Kidney epithelial cell (primary cell): ENCODE results near the gene AAR2. TPM values are rescaled to one million over a fixed set of nuclear protein-coding genes. Genes with fewer than 3 reads are reported as not detected.

Source experiments
- DNase-seq: peaks from one replicate; pipeline ENCODE4 v3.0.0-alpha.2; 2010; ENCODE audit warnings: low read depth
- H3K27me3 ChIP-seq: 2 replicates; pipeline ENCODE4 v1.6.0; 2011; ENCODE audit warnings: low read length; ENCODE audit not compliant: control insufficient read depth, insufficient read depth
- H3K36me3 ChIP-seq: 2 replicates; pipeline ENCODE4 v1.5.1; 2011; ENCODE audit warnings: low read length; ENCODE audit not compliant: control insufficient read depth, insufficient read depth
- H3K4me3 ChIP-seq: 2 replicates; pipeline ENCODE4 v1.5.1; 2011; ENCODE audit warnings: low read depth, mild to moderate bottlenecking, control low read depth, low read length
- total RNA-seq: library from RNA; depleted of rRNA; stranded (reverse); fragments of >200 nt; gene quantifications from 2 replicates; pipeline ENCODE4 v1.2.3, GENCODE V29; 2015
- TF ChIP-seq, protein P1 (sequence below): IDR thresholded peaks from 2 replicates; pipeline ENCODE4 v1.5.1; 2011; ENCODE audit warnings: mild to moderate bottlenecking, moderate library complexity, low read length, control low read depth, inconsistent platforms; ENCODE audit not compliant: insufficient read depth, poor library complexity, severe bottlenecking

Gene AAR2
- total RNA-seq, 1 donor from 2014 or later, result 30.1 TPM

DNA sequence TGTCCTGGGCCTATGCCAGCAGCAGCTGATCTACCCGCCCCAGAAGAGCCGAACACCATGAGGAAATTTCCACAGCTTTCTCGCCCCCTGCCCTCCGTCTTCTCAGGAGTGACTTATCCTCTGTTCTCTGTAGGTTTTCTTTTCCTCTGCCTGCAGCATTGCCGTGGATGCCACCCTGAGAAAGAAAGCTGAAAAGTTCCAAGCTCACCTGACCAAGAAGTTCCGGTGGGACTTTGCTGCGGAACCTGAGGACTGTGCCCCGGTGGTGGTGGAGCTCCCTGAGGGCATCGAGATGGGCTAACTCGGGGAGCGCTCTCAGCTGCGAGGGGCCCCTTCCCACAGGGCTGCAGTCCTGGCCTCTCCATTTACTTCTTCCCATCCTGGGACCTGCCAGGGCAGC, 19.2 kb downstream of the AAR2 start:
- H3K36me3 ChIP-seq, result peaks cover 2% of the 10 kb centered on the region
- TF ChIP-seq, protein P1, sequence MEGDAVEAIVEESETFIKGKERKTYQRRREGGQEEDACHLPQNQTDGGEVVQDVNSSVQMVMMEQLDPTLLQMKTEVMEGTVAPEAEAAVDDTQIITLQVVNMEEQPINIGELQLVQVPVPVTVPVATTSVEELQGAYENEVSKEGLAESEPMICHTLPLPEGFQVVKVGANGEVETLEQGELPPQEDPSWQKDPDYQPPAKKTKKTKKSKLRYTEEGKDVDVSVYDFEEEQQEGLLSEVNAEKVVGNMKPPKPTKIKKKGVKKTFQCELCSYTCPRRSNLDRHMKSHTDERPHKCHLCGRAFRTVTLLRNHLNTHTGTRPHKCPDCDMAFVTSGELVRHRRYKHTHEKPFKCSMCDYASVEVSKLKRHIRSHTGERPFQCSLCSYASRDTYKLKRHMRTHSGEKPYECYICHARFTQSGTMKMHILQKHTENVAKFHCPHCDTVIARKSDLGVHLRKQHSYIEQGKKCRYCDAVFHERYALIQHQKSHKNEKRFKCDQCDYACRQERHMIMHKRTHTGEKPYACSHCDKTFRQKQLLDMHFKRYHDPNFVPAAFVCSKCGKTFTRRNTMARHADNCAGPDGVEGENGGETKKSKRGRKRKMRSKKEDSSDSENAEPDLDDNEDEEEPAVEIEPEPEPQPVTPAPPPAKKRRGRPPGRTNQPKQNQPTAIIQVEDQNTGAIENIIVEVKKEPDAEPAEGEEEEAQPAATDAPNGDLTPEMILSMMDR, result no peak
- H3K27me3 ChIP-seq, result no peaks in the 10 kb centered on the region
- DNase-seq, result no peak
- H3K4me3 ChIP-seq, result no peak overlapping the region

DNA sequence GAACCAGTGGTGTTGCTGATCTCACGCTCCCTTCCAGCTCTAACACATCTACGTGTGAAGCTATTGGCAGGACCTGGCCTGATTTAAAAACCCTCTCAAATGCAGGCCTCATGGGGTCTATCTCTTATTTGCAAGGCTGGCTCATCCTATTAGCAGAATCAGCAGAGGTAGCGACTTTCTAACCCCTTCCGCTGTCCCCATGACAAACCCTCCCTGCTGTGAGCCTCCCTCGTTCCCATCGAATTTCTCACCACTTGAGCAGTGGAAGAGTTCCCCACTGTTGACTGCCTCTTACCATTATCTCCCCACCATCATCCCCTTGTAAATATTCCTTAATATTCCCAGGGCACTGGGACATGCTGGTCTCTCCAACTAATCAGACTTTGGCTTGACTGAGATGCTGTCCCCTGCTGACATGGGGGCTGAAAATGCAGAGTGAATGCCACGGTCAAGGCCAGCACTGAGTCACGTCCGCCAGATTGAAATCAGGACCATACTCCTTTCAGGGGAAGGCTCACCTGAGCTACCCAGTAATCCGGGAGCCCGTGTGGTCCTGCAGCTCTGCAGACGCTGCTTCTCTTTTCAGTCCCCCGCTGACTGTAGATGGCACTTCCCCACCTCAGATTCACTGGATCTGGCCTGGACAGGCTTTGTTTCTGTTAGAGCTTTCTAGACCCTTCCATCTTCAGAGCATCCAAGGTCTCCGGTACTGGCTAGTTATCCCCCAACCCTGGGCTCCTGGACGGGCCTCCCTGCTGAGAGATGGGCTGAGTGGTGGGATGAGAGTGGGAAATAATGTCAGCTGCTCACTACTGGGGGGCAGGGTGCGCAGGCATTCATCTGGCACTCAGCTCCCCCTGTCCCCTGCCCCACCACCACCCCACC, 23.1 kb downstream of the AAR2 start:
- Histone ChIP-seq H3K36me3 (peaks cover 1% of the 10 kb centered on the region), H3K27me3 (no peaks in the 10 kb centered on the region), H3K4me3 (no peak overlapping the region)
- DNase-seq, result no peak
- TF ChIP-seq, protein P1, result no peak

DNA sequence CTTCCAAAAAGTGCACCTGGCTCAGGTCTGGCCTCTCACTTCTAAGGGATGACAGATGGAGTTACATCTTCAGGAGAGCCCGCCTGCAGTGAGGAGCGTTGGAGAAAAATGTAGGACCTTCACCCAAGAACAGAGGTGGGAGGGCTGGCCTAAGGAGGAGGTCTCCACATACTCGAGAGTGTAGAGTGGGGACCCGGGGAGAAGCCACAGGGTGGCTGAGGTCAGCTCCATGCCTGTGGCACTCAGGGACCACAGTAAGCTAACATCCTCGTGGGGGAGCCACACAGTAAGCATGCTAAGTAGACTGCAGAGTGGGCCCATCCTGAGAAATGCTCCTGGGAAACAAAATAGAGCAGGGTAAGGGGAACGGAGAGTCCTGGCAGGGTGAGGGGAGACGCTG, 24.0 kb downstream of the AAR2 start:
- H3K27me3 ChIP-seq, result no peaks in the 10 kb centered on the region
- peaks cover 1% of the 10 kb centered on the region for H3K36me3 ChIP-seq
- no peak for DNase-seq
- TF ChIP-seq, protein P1, result no peak
- H3K4me3 ChIP-seq, result no peak overlapping the region

DNA sequence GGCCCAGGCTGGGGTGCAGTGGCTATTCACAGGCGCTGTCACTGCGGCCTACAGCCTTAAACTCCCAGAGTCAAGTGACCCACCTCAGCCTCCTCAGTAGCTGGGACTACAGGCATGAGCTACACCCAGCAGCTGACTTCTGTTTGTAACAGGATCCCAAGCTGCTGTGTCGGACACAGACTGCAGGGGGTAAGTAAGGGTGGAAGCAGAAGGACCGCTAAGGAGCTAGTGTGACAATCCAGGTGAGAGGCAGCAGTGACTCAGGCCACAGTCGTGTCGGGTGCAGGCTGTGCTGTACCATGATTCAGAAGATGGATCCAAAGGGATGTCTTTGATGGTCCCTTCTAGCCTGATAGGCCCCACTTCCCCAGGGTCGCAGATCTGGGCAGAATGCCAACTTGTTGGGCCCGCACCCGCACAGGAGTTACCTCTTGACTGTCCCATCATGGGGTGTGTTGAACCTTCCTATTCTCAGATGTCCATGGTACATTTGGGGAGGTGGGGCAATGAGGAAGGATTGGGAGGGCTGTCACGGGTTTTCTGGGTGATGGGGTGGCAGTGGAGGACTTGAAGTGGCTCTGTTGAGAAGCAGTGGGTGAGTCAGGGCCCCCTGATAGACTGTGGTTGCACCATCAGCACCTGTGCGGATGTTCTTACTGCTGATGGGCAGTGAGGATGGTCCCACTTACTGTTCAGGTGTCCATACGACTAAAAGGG, 25.3 kb downstream of the AAR2 start:
- TF ChIP-seq, protein P1, result no peak
- no peaks in the 10 kb centered on the region for H3K27me3 ChIP-seq
- no peak for DNase-seq
- no peaks in the 10 kb centered on the region for H3K36me3 ChIP-seq
- no peak overlapping the region for H3K4me3 ChIP-seq

DNA sequence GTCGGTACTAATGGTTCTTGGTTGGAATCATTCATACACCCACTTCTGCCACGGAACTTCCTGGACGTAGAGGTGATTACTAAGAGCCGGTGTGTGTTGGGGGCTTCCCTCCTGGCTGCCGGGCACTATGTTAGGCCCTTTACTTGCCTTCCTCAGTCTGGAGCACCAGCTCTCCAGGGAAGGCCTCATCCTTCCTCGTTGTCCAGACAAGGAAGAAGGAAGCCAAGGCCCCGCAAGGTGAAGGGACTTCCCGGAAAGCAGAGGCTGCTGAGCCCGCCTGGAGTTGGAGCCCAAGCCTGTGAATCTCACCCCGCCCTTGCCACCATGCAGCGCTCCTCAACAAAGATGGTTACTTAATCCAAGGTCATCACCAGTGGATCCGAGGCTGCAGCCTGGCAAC, 26.2 kb downstream of the AAR2 start:
- TF ChIP-seq, protein P1, result no peak
- DNase-seq, result no peak
- Histone ChIP-seq H3K4me3 (no peak overlapping the region), H3K27me3 (peaks cover 3% of the 10 kb centered on the region), H3K36me3 (no peaks in the 10 kb centered on the region)
